ENCODE results near the gene AOPEP.

Gene AOPEP

DNA sequence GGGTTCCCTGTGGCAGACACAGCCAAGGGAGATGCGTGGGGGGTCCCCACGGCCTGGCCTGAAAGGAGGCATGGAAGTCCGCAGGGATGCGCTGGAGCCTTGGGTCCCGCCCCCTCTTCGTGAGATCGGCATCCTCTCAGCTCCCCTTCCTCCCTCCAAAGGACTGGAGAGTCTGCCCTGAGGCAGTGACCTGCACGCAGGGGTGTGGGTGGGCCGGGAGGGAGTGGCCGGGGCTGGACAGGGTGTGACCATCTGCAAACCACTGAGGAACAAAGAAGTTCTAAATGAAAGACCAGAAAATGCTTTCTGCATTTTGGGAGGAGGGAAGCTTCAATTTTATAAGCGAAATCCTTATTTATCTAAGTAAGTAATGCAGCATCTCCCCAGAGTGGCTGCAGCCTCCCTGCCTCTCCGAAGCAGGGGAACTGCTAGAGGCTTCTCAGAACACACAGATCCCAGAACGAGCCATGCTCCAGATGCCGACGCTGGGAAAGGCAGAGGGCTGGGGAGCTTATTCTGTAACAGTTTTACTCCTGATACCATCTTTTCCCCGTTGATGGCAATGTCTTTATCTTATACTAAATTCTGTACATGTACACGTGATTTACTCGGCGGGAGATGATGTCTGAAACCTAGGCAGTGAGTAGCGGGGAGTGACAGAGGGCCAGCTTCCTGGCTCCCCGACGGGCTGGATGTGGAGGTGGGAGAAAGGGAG, 369.3 kb downstream of the AOPEP start:
- no peak for TF ChIP-seq CTCF (IDR thresholded peaks at IDR 0.05; ENCODE audit: low read depth, low read length)
- no peak for DNase-seq (ENCODE audit: extremely low read depth, low read depth)

DNA sequence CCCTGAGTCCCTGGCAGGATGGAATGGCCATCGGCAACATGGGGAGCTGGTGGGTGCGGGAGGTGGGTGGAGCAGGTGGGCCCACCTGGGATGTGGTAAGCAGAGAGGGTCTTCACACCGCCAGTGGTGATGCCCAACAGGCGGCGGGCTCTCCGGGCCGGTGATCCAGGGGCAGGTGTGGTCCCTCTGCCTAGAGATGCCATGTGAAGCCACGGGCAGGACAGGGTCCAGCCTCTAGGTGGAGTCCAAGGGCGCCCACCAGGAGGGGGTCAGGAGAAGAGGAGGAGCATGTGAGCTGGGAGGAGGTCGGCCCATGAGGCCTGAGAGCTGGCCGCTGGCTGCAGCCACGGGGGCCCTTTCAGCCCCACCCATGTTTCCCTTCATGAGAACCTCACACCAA, 369.9 kb downstream of the AOPEP start:
- TF ChIP-seq CTCF (IDR thresholded peaks at IDR 0.05; ENCODE audit: low read depth, low read length) = no peak
- no peak for DNase-seq (ENCODE audit: extremely low read depth, low read depth)

GRCh38 chr9:95096807-95097206, 370.3 kb downstream of the AOPEP start:
- TF ChIP-seq CTCF (IDR thresholded peaks at IDR 0.05; ENCODE audit: low read depth, low read length) = no peak; the same call in 1 of the 2 replicates
- DNase-seq (ENCODE audit: extremely low read depth, low read depth) = no peak

DNA sequence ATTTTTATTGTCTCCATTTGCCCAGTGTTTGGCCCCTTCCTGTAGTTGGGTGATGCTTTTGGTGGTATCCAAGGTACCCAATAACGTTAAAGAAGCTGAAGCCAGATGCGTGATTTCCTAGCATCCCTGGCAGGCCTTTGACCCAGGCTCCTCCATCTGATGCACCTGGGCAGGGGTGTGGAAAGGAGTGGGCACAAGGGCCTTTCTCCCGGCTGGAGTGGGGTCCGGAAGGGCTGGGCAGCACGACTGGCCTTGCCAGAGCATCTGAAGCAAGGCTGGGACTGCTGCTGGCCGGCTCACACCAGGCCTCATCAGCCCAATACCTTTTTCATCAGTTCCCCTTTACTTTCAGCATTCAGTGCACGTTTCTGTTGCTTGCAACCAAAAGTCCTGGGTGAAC, 370.8 kb downstream of the AOPEP start:
- no peak for DNase-seq (ENCODE audit: extremely low read depth, low read depth)
- TF ChIP-seq CTCF (IDR thresholded peaks at IDR 0.05; ENCODE audit: low read depth, low read length) = no peak

DNA sequence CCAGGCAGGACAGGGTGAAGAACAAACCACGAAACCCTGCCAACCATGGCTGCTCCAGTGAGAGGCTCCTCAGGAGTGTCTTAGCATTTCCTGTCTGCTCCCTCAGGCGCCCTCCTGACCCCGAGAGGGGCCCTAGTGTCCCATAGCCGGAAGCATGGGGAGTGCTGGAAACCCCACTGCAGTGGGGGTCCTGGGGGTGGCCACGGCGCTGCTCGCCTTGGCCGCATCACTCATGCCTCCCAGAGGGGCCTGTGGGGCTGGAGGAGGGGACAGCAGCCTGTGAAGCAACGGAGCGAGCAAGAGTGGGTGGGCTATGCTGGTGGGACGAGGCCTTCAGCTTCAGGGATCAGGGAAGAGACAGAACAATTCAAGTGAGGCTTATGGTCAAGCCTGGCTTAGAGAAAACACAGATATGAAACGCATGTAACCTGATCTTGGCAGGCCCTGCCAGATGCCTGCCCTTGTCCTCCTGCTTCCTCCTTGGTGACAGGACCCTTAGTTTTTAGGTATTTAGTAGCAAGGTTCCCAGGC, 372.0 kb downstream of the AOPEP start:
- no peak for TF ChIP-seq CTCF (IDR thresholded peaks at IDR 0.05; ENCODE audit: low read depth, low read length)
- DNase-seq (ENCODE audit: extremely low read depth, low read depth) = no peak

- no peak for TF ChIP-seq CTCF (IDR thresholded peaks at IDR 0.05; ENCODE audit: low read depth, low read length)
- DNase-seq (ENCODE audit: extremely low read depth, low read depth) = no peak
These were observed 373.0 kb downstream of the AOPEP start for GRCh38 chr9:95099321-95100070.

GRCh38 chr9:95100071-95100627, 373.6 kb downstream of the AOPEP start:
- TF ChIP-seq CTCF (IDR thresholded peaks at IDR 0.05; ENCODE audit: low read depth, low read length) = no peak
- DNase-seq (ENCODE audit: extremely low read depth, low read depth) = no peak
